MG63 (cell line): Measurements from ENCODE around the gene EFNB3. TPM values are rescaled to one million over a fixed set of nuclear protein-coding genes. Genes with fewer than 3 reads are reported as not detected.

Experiments used
- DNase-seq: peaks from one replicate; pipeline ENCODE4 v3.0.0-alpha.2; 2020
- H3K27me3 ChIP-seq: fragments of 250-450 bp; sonication (Bioruptor Pico); 2 replicates; pipeline ENCODE4 v1.5.1; 2020; ENCODE audit warnings: mild to moderate bottlenecking, moderate library complexity
- H3K36me3 ChIP-seq: fragments of 250-450 bp; sonication (Bioruptor Pico); 2 replicates; pipeline ENCODE4 v1.5.1; 2020; ENCODE audit warnings: mild to moderate bottlenecking, moderate library complexity
- H3K4me3 ChIP-seq: fragments of 250-450 bp; sonication (Bioruptor Pico); 2 replicates; pipeline ENCODE4 v1.5.1; 2020; ENCODE audit warnings: mild to moderate bottlenecking, moderate library complexity
- H3K9me3 ChIP-seq: fragments of 250-450 bp; sonication (Bioruptor Pico); 2 replicates; pipeline ENCODE4 v1.5.1; 2020; ENCODE audit warnings: mild to moderate bottlenecking, moderate library complexity
- total RNA-seq: library from RNA; depleted of rRNA; stranded (reverse); fragments of >200 nt; shearing (Covaris generic); gene quantifications from 2 replicates; pipeline ENCODE4 v1.2.3, GENCODE V29; 2014; ENCODE audit warnings: low replicate concordance

EFNB3 gene
- total RNA-seq, 1 experiment from 2014 or later, result 0.53 TPM

DNA sequence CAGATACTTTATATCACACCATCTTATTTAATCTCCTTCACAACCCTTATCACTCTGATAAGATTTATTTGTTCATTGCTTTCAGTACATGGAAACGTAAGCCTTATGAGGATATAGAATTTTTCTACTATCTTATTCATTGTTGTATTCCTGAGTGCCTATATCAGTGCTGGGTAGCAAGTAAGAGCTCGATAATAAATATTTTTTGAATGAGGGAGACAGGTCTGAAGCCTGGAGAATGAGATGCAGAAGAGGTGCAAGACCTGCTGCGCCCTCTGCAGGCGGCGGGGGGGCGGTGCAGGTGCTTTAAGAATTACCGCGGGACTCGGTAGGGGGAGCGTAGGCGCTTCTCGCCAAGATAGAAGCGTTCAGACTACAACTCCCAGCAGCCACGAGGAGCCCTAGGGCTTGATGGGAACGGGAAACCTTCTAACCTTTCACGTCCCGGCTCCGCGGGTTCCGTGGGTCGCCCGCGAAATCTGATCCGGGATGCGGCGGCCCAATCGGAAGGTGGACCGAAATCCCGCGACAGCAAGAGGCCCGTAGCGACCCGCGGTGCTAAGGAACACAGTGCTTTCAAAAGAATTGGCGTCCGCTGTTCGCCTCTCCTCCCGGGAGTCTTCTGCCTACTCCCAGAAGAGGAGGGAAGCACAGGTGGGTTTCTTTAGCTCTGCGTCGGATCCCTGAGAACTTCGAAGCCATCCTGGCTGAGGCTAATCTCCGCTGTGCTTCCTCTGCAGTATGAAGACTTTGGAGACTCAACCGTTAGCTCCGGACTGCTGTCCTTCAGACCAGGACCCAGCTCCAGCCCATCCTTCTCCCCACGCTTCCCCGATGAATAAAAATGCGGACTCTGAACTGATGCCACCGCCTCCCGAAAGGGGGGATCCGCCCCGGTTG, 16.8 kb upstream of the EFNB3 start, which contains the start of gene WRAP53:
TSS of gene WRAP53 (plus strand) at position 570 of the 900 bp plus-strand sequence. CDS start at position 742, 172 bp downstream.
- peak; percentile 99 for DNase-seq
- Histone ChIP-seq H3K36me3 (peaks cover 29% of the 10 kb centered on the region), H3K4me3 (peak within 1 kb of the TSS; percentile 91), H3K9me3 (no peaks in the 10 kb centered on the region), H3K27me3 (no peaks in the 10 kb centered on the region)

GRCh38 chr17:7688808-7689316, 16.1 kb upstream of the EFNB3 start:
- Histone ChIP-seq H3K27me3 (no peaks in the 10 kb centered on the region), H3K4me3 (peak overlapping the region; percentile 91), H3K36me3 (peaks cover 28% of the 10 kb centered on the region), H3K9me3 (no peaks in the 10 kb centered on the region)
- no peak for DNase-seq

- Histone ChIP-seq H3K4me3 (no peak overlapping the region), H3K27me3 (no peaks in the 10 kb centered on the region), H3K9me3 (no peaks in the 10 kb centered on the region), H3K36me3 (peaks cover 26% of the 10 kb centered on the region)
- no peak for DNase-seq
Observed at GRCh38 chr17:7695586-7695985, 9.4 kb upstream of the EFNB3 start.

GRCh38 chr17:7697828-7698588, 7.0 kb upstream of the EFNB3 start:
- H3K27me3 ChIP-seq, result no peaks in the 10 kb centered on the region
- no peak for DNase-seq
- no peaks in the 10 kb centered on the region for H3K9me3 ChIP-seq
- no peak overlapping the region for H3K4me3 ChIP-seq
- peaks cover 26% of the 10 kb centered on the region for H3K36me3 ChIP-seq

DNA sequence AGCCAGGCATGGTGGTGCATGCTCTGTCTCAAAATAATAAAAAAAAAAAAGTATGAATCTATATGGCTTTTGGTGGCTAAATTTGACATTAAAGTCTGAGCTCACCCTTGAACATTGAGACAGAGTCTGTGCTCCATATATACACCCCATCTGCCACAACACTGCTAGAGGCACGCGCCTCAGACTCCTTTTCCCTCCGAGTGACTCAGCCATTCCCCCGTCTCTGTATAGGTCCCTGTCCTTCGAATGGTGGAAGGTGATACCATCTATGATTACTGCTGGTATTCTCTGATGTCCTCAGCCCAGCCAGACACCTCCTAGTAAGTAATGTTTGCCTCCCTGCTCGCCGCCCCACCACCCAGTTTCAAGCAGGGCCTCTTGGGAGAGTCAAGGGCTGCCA, 4.5 kb upstream of the EFNB3 start:
- no peak overlapping the region for H3K4me3 ChIP-seq
- H3K9me3 ChIP-seq, result no peaks in the 10 kb centered on the region
- H3K27me3 ChIP-seq, result peaks cover 14% of the 10 kb centered on the region
- no peak for DNase-seq
- H3K36me3 ChIP-seq, result peaks cover 10% of the 10 kb centered on the region

DNA sequence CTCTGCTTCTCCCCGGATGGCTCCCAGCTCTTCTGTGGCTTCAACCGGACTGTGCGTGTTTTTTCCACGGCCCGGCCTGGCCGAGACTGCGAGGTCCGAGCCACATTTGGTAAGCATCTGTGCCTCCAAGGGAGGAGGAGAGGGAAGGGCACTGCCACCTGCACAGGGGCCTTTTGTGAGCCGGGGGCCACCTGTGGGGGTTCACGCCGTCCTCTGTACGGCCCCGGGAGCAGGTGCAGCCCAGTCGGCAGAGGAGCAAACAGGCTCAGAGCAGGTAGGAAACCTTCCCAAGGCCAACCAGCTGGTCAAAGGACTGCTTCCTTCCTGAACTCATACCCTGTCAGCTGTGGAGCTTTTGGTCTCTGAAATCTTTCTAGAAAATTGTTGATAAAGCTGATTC, 3.3 kb upstream of the EFNB3 start:
- Histone ChIP-seq H3K9me3 (no peaks in the 10 kb centered on the region), H3K4me3 (no peak overlapping the region), H3K36me3 (peaks cover 5% of the 10 kb centered on the region), H3K27me3 (peaks cover 22% of the 10 kb centered on the region)
- DNase-seq, result no peak

GRCh38 chr17:7702776-7703175, 2.2 kb upstream of the EFNB3 start:
- no peak overlapping the region for H3K4me3 ChIP-seq
- H3K27me3 ChIP-seq, result peaks cover 30% of the 10 kb centered on the region
- no peak for DNase-seq
- peaks cover 5% of the 10 kb centered on the region for H3K36me3 ChIP-seq
- H3K9me3 ChIP-seq, result no peaks in the 10 kb centered on the region

GRCh38 chr17:7703584-7704479, 1.2 kb upstream of the EFNB3 start:
- no peaks in the 10 kb centered on the region; the same call in 1 of the 2 replicates for H3K36me3 ChIP-seq
- peaks cover 30% of the 10 kb centered on the region for H3K27me3 ChIP-seq
- DNase-seq, result no peak
- H3K9me3 ChIP-seq, result no peaks in the 10 kb centered on the region
- H3K4me3 ChIP-seq, result no peak overlapping the region

- Histone ChIP-seq H3K4me3 (peak overlapping the region; percentile 20), H3K36me3 (no peaks in the 10 kb centered on the region; the same call in 1 of the 2 replicates), H3K27me3 (peaks cover 30% of the 10 kb centered on the region), H3K9me3 (no peaks in the 10 kb centered on the region)
- no peak for DNase-seq
Observed at GRCh38 chr17:7705269-7706255, 560 bp downstream of the EFNB3 start.

DNA sequence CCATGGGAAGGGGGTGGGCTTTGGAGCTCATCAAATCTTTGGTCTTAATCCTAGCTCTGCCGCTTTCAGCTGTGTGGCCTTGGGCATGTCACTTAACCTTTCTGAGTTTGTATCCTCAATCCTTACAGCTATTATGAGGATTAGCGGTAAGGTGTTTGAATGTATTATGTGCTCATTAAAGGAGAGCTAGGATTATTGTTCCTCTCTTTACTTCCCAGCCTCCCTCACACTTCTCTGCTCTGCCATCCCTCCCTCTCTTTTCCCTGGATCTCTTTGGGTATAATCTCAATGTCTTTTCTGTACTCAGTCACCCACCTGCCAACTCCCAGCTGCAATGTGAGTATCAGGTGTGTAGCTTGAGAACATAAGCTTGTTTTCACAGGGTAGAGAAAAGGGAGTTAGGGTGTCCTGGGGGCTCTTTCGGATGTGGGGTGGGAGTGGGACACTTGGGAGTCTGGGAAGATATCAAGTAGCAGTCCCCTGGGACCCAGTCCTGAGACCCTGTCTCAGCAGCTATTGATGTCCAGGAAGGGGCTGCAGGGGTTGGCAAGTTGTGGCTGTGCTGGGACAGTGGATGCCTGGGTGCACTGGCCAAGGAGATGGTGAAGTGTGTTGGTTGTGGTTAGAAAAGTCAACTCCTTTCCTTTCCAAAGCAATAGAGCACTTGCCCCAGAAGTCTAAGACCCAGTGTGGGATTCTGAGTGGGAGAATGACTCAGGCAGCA, 1.8 kb downstream of the EFNB3 start:
- no peaks in the 10 kb centered on the region for H3K9me3 ChIP-seq
- peaks cover 34% of the 10 kb centered on the region for H3K27me3 ChIP-seq
- no peaks in the 10 kb centered on the region for H3K36me3 ChIP-seq
- DNase-seq, result no peak
- H3K4me3 ChIP-seq, result no peak overlapping the region

- no peaks in the 10 kb centered on the region for H3K9me3 ChIP-seq
- peaks cover 39% of the 10 kb centered on the region for H3K27me3 ChIP-seq
- H3K36me3 ChIP-seq, result no peaks in the 10 kb centered on the region
- H3K4me3 ChIP-seq, result no peak overlapping the region
- no peak for DNase-seq
Observed at GRCh38 chr17:7707446-7707845, 2.4 kb downstream of the EFNB3 start.

- H3K27me3 ChIP-seq, result peaks cover 39% of the 10 kb centered on the region
- no peak for DNase-seq
- H3K4me3 ChIP-seq, result no peak overlapping the region
- no peaks in the 10 kb centered on the region for H3K36me3 ChIP-seq
- H3K9me3 ChIP-seq, result no peaks in the 10 kb centered on the region
Observed at GRCh38 chr17:7707858-7708750, 3.1 kb downstream of the EFNB3 start.

GRCh38 chr17:7709031-7709430, 4.0 kb downstream of the EFNB3 start:
- Histone ChIP-seq H3K36me3 (no peaks in the 10 kb centered on the region), H3K4me3 (no peak overlapping the region), H3K9me3 (no peaks in the 10 kb centered on the region), H3K27me3 (peaks cover 40% of the 10 kb centered on the region)
- no peak for DNase-seq

DNA sequence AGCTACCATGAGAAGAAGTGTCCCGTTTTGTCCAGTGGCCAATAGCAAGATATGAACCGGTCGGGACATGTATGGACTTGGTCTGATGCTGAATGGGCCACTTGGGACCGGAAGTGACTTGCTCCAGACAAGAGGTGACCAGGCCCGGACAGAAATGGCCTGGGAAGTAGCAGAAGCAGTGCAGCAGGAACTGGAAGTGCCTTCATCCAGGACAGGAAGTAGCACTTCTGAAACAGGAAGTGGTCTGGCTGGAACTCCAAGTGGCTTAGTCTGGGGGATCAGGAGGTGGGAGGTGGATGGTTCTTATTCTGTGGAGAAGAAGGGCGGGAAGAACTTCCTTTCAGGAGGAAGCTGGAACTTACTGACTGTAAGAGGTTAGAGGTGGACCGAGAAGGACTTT, 5.3 kb downstream of the EFNB3 start:
- Histone ChIP-seq H3K4me3 (no peak overlapping the region), H3K27me3 (peaks cover 29% of the 10 kb centered on the region), H3K36me3 (no peaks in the 10 kb centered on the region), H3K9me3 (no peaks in the 10 kb centered on the region)
- DNase-seq, result no peak
